ENCODE results near the gene CHN1.

The CHN1 gene

GRCh38 chr2:174918886-174919526 lies 86.2 kb downstream of the CHN1 start:
- DNase-seq, result no peak

GRCh38 chr2:174916270-174916930 lies 88.8 kb downstream of the CHN1 start:
- DNase-seq, result no peak

- DNase-seq, result no peak
Measured at GRCh38 chr2:174914853-174915760, 90.1 kb downstream of the CHN1 start.

GRCh38 chr2:174908284-174908683 lies 96.9 kb downstream of the CHN1 start:
- DNase-seq, result no peak

GRCh38 chr2:174903264-174903556 lies 102.0 kb downstream of the CHN1 start:
- DNase-seq, result no peak

GRCh38 chr2:174902506-174903263 lies 102.5 kb downstream of the CHN1 start:
- no peak for DNase-seq

- no peak for DNase-seq
Measured at GRCh38 chr2:174901075-174901474, 104.1 kb downstream of the CHN1 start.

- DNase-seq, result no peak
Measured at GRCh38 chr2:174897286-174897685, 107.9 kb downstream of the CHN1 start.

GRCh38 chr2:174893018-174893417 lies 112.2 kb downstream of the CHN1 start:
- DNase-seq, result no peak

- no peak for DNase-seq
Measured at GRCh38 chr2:174892546-174892945, 112.6 kb downstream of the CHN1 start.

- no peak for DNase-seq
Measured at GRCh38 chr2:174888646-174889271, 116.4 kb downstream of the CHN1 start.

GRCh38 chr2:174888146-174888545 lies 117.0 kb downstream of the CHN1 start:
- DNase-seq, result no peak

- no peak for DNase-seq
Measured at GRCh38 chr2:174882416-174882815, 122.8 kb downstream of the CHN1 start.

- no peak for DNase-seq
Measured at GRCh38 chr2:174881678-174882077, 123.5 kb downstream of the CHN1 start.

- DNase-seq, result peak; percentile 54
Measured at GRCh38 chr2:174878537-174879147, 126.5 kb downstream of the CHN1 start.

GRCh38 chr2:174877751-174878150 lies 127.4 kb downstream of the CHN1 start:
- no peak for DNase-seq

GRCh38 chr2:174877301-174877700 lies 127.9 kb downstream of the CHN1 start:
- DNase-seq, result no peak

- DNase-seq, result no peak
Measured at GRCh38 chr2:174874085-174874484, 131.1 kb downstream of the CHN1 start.

- no peak for DNase-seq
Measured at GRCh38 chr2:174873471-174873870, 131.7 kb downstream of the CHN1 start.

GRCh38 chr2:174870787-174871186 lies 134.4 kb downstream of the CHN1 start:
- DNase-seq, result no peak

GRCh38 chr2:174868878-174869277 lies 136.3 kb downstream of the CHN1 start:
- DNase-seq, result peak; percentile 63

GRCh38 chr2:174866421-174866820 lies 138.8 kb downstream of the CHN1 start:
- DNase-seq, result no peak

Measured in NCI-H510A treated with DMSO at 0.1 percent for 48 hours (cell line).